Activated CD4-positive, alpha-beta memory T cell treated with anti-CD3 and anti-CD28 coated beads, Interleukin-2, amount 10 ng/mL, durations not matched to agents 7 days and 5 days (primary cell): ENCODE results near the gene CHD5. TPM values are rescaled to one million over a fixed set of nuclear protein-coding genes. Genes with fewer than 3 reads are reported as not detected.
"Not testable (repeated sequence)": the region's sequence is repeated elsewhere in the genome, so short reads cannot be mapped to it uniquely, and the experiment has no call there.

Experiments
- CTCF ChIA-PET: fragments of 350-600 bp; sonication (Branson Sonifier 250); formaldehyde crosslinking; loops from one replicate; lab custom pipeline; 2021; ENCODE audit warnings: antibody characterized with exemption, inconsistent platforms; lab: Charles Lee
- POLR2A ChIA-PET: fragments of 350-600 bp; sonication (Branson Sonifier 250); formaldehyde crosslinking; loops from one replicate; lab custom pipeline; 2021; ENCODE audit warnings: antibody characterized with exemption; lab: Charles Lee
- DNase-seq: peaks from one replicate; pipeline ENCODE4 v3.0.0-alpha.2; 2020
- H3K27ac Mint-ChIP-seq: one replicate; pipeline ENCODE4 v1.8.0; 2021; ENCODE audit warnings: mild to moderate bottlenecking, mixed read lengths
- H3K27me3 Mint-ChIP-seq: one replicate; pipeline ENCODE4 v1.8.0; 2021; ENCODE audit warnings: mixed read lengths
- H3K36me3 Mint-ChIP-seq: one replicate; pipeline ENCODE4 v1.8.0; 2021; ENCODE audit warnings: low read depth, mixed read lengths
- H3K4me1 Mint-ChIP-seq: one replicate; pipeline ENCODE4 v1.8.0; 2021; ENCODE audit warnings: mixed read lengths
- H3K4me3 Mint-ChIP-seq: one replicate; pipeline ENCODE4 v1.8.0; 2021; ENCODE audit warnings: mild to moderate bottlenecking, mixed read lengths
- H3K9me3 Mint-ChIP-seq: one replicate; pipeline ENCODE4 v1.8.0; 2021; ENCODE audit warnings: mixed read lengths
- total RNA-seq, 2 experiments: library from RNA; stranded (reverse); gene quantifications; one replicate each; pipeline ENCODE4 v1.2.3, GENCODE V29; 2021

Gene CHD5
- total RNA-seq, 2 experiments from 2014 or later = 0.10 to 0.18 TPM

GRCh38 chr1:6081901-6082300, 98.2 kb downstream of the CHD5 start:
- Mint-ChIP-seq H3K9me3 (no peaks in the 10 kb centered on the region), H3K27ac (no peak overlapping the region), H3K4me1 (no peaks in the 10 kb centered on the region), H3K27me3 (no peaks in the 10 kb centered on the region), H3K36me3 (peaks cover 60% of the 10 kb centered on the region), H3K4me3 (no peak overlapping the region)
- POLR2A ChIA-PET = no interaction called here
- CTCF ChIA-PET = no interaction called here
- no peak for DNase-seq

- no peak overlapping the region for H3K27ac Mint-ChIP-seq
- peaks cover 66% of the 10 kb centered on the region for H3K36me3 Mint-ChIP-seq
- ChIA-PET CTCF (no interaction called here), POLR2A (no interaction called here)
- H3K27me3 Mint-ChIP-seq = no peaks in the 10 kb centered on the region
- H3K9me3 Mint-ChIP-seq = no peaks in the 10 kb centered on the region
- DNase-seq = no peak
- H3K4me3 Mint-ChIP-seq = no peak overlapping the region
- no peaks in the 10 kb centered on the region for H3K4me1 Mint-ChIP-seq
Observed at GRCh38 chr1:6080469-6080868, 99.7 kb downstream of the CHD5 start.

- no peaks in the 10 kb centered on the region for H3K9me3 Mint-ChIP-seq
- H3K4me1 Mint-ChIP-seq = no peaks in the 10 kb centered on the region
- ChIA-PET CTCF (no interaction called here), POLR2A (no interaction called here)
- no peak overlapping the region for H3K4me3 Mint-ChIP-seq
- no peaks in the 10 kb centered on the region for H3K27me3 Mint-ChIP-seq
- H3K27ac Mint-ChIP-seq = no peak overlapping the region
- peaks cover 72% of the 10 kb centered on the region for H3K36me3 Mint-ChIP-seq
- no peak for DNase-seq
Observed at GRCh38 chr1:6077919-6078318, 102.2 kb downstream of the CHD5 start.

- no peaks in the 10 kb centered on the region for H3K27me3 Mint-ChIP-seq
- H3K9me3 Mint-ChIP-seq = no peaks in the 10 kb centered on the region
- no peak overlapping the region for H3K4me3 Mint-ChIP-seq
- no peak overlapping the region for H3K27ac Mint-ChIP-seq
- CTCF ChIA-PET = no interaction called here
- peaks cover 70% of the 10 kb centered on the region for H3K36me3 Mint-ChIP-seq
- POLR2A ChIA-PET = no interaction called here
- H3K4me1 Mint-ChIP-seq = no peaks in the 10 kb centered on the region
- DNase-seq = no peak
Observed at GRCh38 chr1:6077506-6077905, 102.6 kb downstream of the CHD5 start.

GRCh38 chr1:6077061-6077460, 103.1 kb downstream of the CHD5 start:
- H3K36me3 Mint-ChIP-seq = peaks cover 67% of the 10 kb centered on the region

GRCh38 chr1:6075748-6076147, 104.4 kb downstream of the CHD5 start:
- Mint-ChIP-seq H3K4me1 (no peaks in the 10 kb centered on the region), H3K27ac (no peak overlapping the region), H3K9me3 (no peaks in the 10 kb centered on the region), H3K36me3 (peaks cover 60% of the 10 kb centered on the region), H3K27me3 (no peaks in the 10 kb centered on the region), H3K4me3 (no peak overlapping the region)
- ChIA-PET CTCF (no interaction called here), POLR2A (interaction anchor here (1.2 kb wide), 1 partner anchor 39 kb away, joined by 3 read pairs; no protein-coding TSS in a partner anchor)
- no peak for DNase-seq

More at GRCh38 chr1:6077061-6077460, 103.1 kb downstream of the CHD5 start:
- POLR2A ChIA-PET, H3K4me3 Mint-ChIP-seq, H3K27me3 Mint-ChIP-seq, H3K4me1 Mint-ChIP-seq, H3K27ac Mint-ChIP-seq, DNase-seq, CTCF ChIA-PET, H3K9me3 Mint-ChIP-seq: not testable (repeated sequence)

GRCh38 chr1:6074192-6074901, 105.8 kb downstream of the CHD5 start:
- DNase-seq = no peak
- Mint-ChIP-seq H3K4me1 (no peaks in the 10 kb centered on the region), H3K27ac (no peak overlapping the region), H3K27me3 (no peaks in the 10 kb centered on the region), H3K4me3 (no peak overlapping the region), H3K36me3 (peaks cover 53% of the 10 kb centered on the region), H3K9me3 (no peaks in the 10 kb centered on the region)
- POLR2A ChIA-PET = interaction anchor here (1.0 kb wide), 1 partner anchor 13 kb away, joined by 5 read pairs; no protein-coding TSS in a partner anchor
- CTCF ChIA-PET = no interaction called here

GRCh38 chr1:6073480-6074053, 106.6 kb downstream of the CHD5 start:
- H3K27me3 Mint-ChIP-seq = no peaks in the 10 kb centered on the region
- ChIA-PET CTCF (no interaction called here), POLR2A (no interaction called here)
- H3K4me1 Mint-ChIP-seq = no peaks in the 10 kb centered on the region
- no peak overlapping the region for H3K4me3 Mint-ChIP-seq
- no peak overlapping the region for H3K27ac Mint-ChIP-seq
- no peak for DNase-seq
- H3K36me3 Mint-ChIP-seq = peaks cover 49% of the 10 kb centered on the region
- no peaks in the 10 kb centered on the region for H3K9me3 Mint-ChIP-seq

GRCh38 chr1:6072774-6073479, 107.2 kb downstream of the CHD5 start:
- Mint-ChIP-seq H3K4me3 (no peak overlapping the region), H3K36me3 (peaks cover 43% of the 10 kb centered on the region), H3K4me1 (no peaks in the 10 kb centered on the region), H3K27ac (no peak overlapping the region), H3K27me3 (no peaks in the 10 kb centered on the region), H3K9me3 (no peaks in the 10 kb centered on the region)
- ChIA-PET CTCF (no interaction called here), POLR2A (no interaction called here)
- no peak for DNase-seq

- H3K27ac Mint-ChIP-seq = no peak overlapping the region
- H3K9me3 Mint-ChIP-seq = no peaks in the 10 kb centered on the region
- no peak overlapping the region for H3K4me3 Mint-ChIP-seq
- DNase-seq = no peak
- no peaks in the 10 kb centered on the region for H3K4me1 Mint-ChIP-seq
- peaks cover 37% of the 10 kb centered on the region for H3K36me3 Mint-ChIP-seq
- ChIA-PET CTCF (no interaction called here), POLR2A (interaction anchor here (1.2 kb wide), 1 partner anchor 9 kb away, joined by 3 read pairs; no protein-coding TSS in a partner anchor)
- no peaks in the 10 kb centered on the region for H3K27me3 Mint-ChIP-seq
Observed at GRCh38 chr1:6071219-6071618, 108.9 kb downstream of the CHD5 start.

- H3K36me3 Mint-ChIP-seq = peaks cover 31% of the 10 kb centered on the region
- H3K27ac Mint-ChIP-seq = no peak overlapping the region
- H3K4me1 Mint-ChIP-seq = no peaks in the 10 kb centered on the region
- no peak overlapping the region for H3K4me3 Mint-ChIP-seq
- CTCF ChIA-PET = no interaction called here
- no peaks in the 10 kb centered on the region for H3K9me3 Mint-ChIP-seq
- no peak for DNase-seq
- POLR2A ChIA-PET = interaction anchor here (1.2 kb wide), 1 partner anchor 8 kb away, joined by 3 read pairs; no protein-coding TSS in a partner anchor
- no peaks in the 10 kb centered on the region for H3K27me3 Mint-ChIP-seq
Observed at GRCh38 chr1:6070450-6070974, 109.6 kb downstream of the CHD5 start.

GRCh38 chr1:6069573-6069972, 110.5 kb downstream of the CHD5 start:
- CTCF ChIA-PET = no interaction called here
- Mint-ChIP-seq H3K4me1 (no peaks in the 10 kb centered on the region), H3K27me3 (no peaks in the 10 kb centered on the region), H3K9me3 (no peaks in the 10 kb centered on the region), H3K4me3 (no peak overlapping the region), H3K36me3 (peaks cover 31% of the 10 kb centered on the region), H3K27ac (no peak overlapping the region)
- no peak for DNase-seq
- POLR2A ChIA-PET = no interaction called here

- CTCF ChIA-PET = no interaction called here
- H3K4me1 Mint-ChIP-seq = no peaks in the 10 kb centered on the region
Observed at GRCh38 chr1:6068932-6069331, 111.2 kb downstream of the CHD5 start.

More at GRCh38 chr1:6068932-6069331, 111.2 kb downstream of the CHD5 start:
- H3K4me3 Mint-ChIP-seq = no peak overlapping the region
- no peak overlapping the region for H3K27ac Mint-ChIP-seq
- H3K36me3 Mint-ChIP-seq = peaks cover 31% of the 10 kb centered on the region
- no peaks in the 10 kb centered on the region for H3K9me3 Mint-ChIP-seq
- POLR2A ChIA-PET = no interaction called here
- DNase-seq = no peak
- no peaks in the 10 kb centered on the region for H3K27me3 Mint-ChIP-seq
